Measurements from ENCODE around the gene ADAM15. TPM values are rescaled to one million over a fixed set of nuclear protein-coding genes. Genes with fewer than 3 reads are reported as not detected.

The ADAM15 gene
- polyA plus RNA-seq, 3 donors: 44.5 to 202 (median 74.3) TPM

GRCh38 chr1:155040358-155041093, 10.6 kb upstream of the ADAM15 start:
- Histone ChIP-seq H4K20me1 (ENCODE audit: insufficient read depth, low read length) (no peaks in the 10 kb centered on the region), H2AFZ (ENCODE audit: insufficient read depth, low read depth, low read length, poor library complexity, severe bottlenecking) (no peak overlapping the region), H3K4me2 (replicated peaks; ENCODE audit: extremely low read depth, low read length, poor library complexity, severe bottlenecking) (no peak overlapping the region), H3K27ac (ENCODE audit: low read depth in 1 of 2, low read length in 2 of 2) (no peak overlapping the region), H3K9ac (ENCODE audit: insufficient read depth, low read length, poor library complexity, severe bottlenecking) (no peak overlapping the region), H3K4me3 (replicated peaks in 1 of 3; ENCODE audit: low read depth in 2 of 3, low read length in 3 of 3) (no peak overlapping the region), H3K27me3 (ENCODE audit: control insufficient read depth in 2 of 2, insufficient read depth in 2 of 2, low read length in 2 of 2) (no peaks in the 10 kb centered on the region), H3K4me1 (ENCODE audit: control insufficient read depth in 1 of 2, insufficient read depth in 2 of 2, low read length in 2 of 2) (peaks cover 29 to 37% of the 10 kb centered on the region in 2 donors), H3K9me3 (replicated peaks in 1 of 2; ENCODE audit: control insufficient read depth in 1 of 2, insufficient read depth in 1 of 2, low read length in 2 of 2) (no peaks in the 10 kb centered on the region), H3K36me3 (replicated peaks in 1 of 2; ENCODE audit: control insufficient read depth in 1 of 2, insufficient read depth in 2 of 2, low read length in 2 of 2) (no peaks in the 10 kb centered on the region), H3K79me2 (ENCODE audit: insufficient read depth, low read length) (no peaks in the 10 kb centered on the region)
- no peak for DNase-seq
- Mint-ChIP-seq H3K4me1 (peaks cover 39% of the 10 kb centered on the region), H3K9me3 (peaks cover 0 to 3% (median 0%) of the 10 kb centered on the region in 7 donors), H3K27me3 (ENCODE audit: low read depth in 3 of 3) (peaks cover 6 to 17% (median 12%) of the 10 kb centered on the region in 3 donors), H3K36me3 (no peaks in the 10 kb centered on the region), H3K27ac (peak overlapping the region in 2 of 7 donors; percentile 1 to 32), H3K4me3 (no peak overlapping the region)
- intact Hi-C loops (cut with micrococcal nuclease): no loop called here
- 97% methylated on average over 12 of the region's 14 CpGs for WGBS (ENCODE audit: insufficient coverage)
- TF ChIP-seq CTCF (IDR thresholded peaks at IDR 0.05): no peak

GRCh38 chr1:155042789-155043188, 8.3 kb upstream of the ADAM15 start:
- no peaks in the 10 kb centered on the region for H3K27me3 ChIP-seq (ENCODE audit: control insufficient read depth in 2 of 2, insufficient read depth in 2 of 2, low read length in 2 of 2)
- WGBS (ENCODE audit: insufficient coverage): 90% methylated on average over 4 of the region's 5 CpGs
- Mint-ChIP-seq H3K36me3 (no peaks in the 10 kb centered on the region), H3K27me3 (ENCODE audit: low read depth in 3 of 3) (peaks cover 8 to 15% (median 14%) of the 10 kb centered on the region in 3 donors), H3K27ac (no peak overlapping the region), H3K4me1 (peaks cover 21% of the 10 kb centered on the region), H3K9me3 (peaks cover 0 to 1% (median 0%) of the 10 kb centered on the region in 7 donors), H3K4me3 (no peak overlapping the region)
- no peaks in the 10 kb centered on the region for H3K79me2 ChIP-seq (ENCODE audit: insufficient read depth, low read length)
- no peak overlapping the region for H2AFZ ChIP-seq (ENCODE audit: insufficient read depth, low read depth, low read length, poor library complexity, severe bottlenecking)
- no peak for DNase-seq
- no peaks in the 10 kb centered on the region for H3K36me3 ChIP-seq (replicated peaks in 1 of 2; ENCODE audit: control insufficient read depth in 1 of 2, insufficient read depth in 2 of 2, low read length in 2 of 2)
- no peak for TF ChIP-seq CTCF (IDR thresholded peaks at IDR 0.05)
- no peak overlapping the region for H3K4me3 ChIP-seq (replicated peaks in 1 of 3; ENCODE audit: low read depth in 2 of 3, low read length in 3 of 3)
- no peak overlapping the region for H3K9ac ChIP-seq (ENCODE audit: insufficient read depth, low read length, poor library complexity, severe bottlenecking)
- intact Hi-C loops (cut with micrococcal nuclease): no loop called here
- no peak overlapping the region for H3K27ac ChIP-seq (ENCODE audit: low read depth in 1 of 2, low read length in 2 of 2)
- no peaks in the 10 kb centered on the region for H3K9me3 ChIP-seq (replicated peaks in 1 of 2; ENCODE audit: control insufficient read depth in 1 of 2, insufficient read depth in 1 of 2, low read length in 2 of 2)
- peaks cover 13 to 20% of the 10 kb centered on the region in 2 donors for H3K4me1 ChIP-seq (ENCODE audit: control insufficient read depth in 1 of 2, insufficient read depth in 2 of 2, low read length in 2 of 2)
- H4K20me1 ChIP-seq (ENCODE audit: insufficient read depth, low read length): no peaks in the 10 kb centered on the region
- H3K4me2 ChIP-seq (replicated peaks; ENCODE audit: extremely low read depth, low read length, poor library complexity, severe bottlenecking): no peak overlapping the region

Data from CD14-positive monocyte (primary cell).